Osteoblast (primary cell): ENCODE results near the gene PSMD11. TPM values are rescaled to one million over a fixed set of nuclear protein-coding genes. Genes with fewer than 3 reads are reported as not detected.
A peak's percentile ranks its signal among the peaks of the same experiment; 100 is the strongest.

ENCODE experiments used
- DNase-seq: peaks from one replicate; pipeline ENCODE4 v3.0.0; 2011; ENCODE audit warnings: low spot score, mixed read lengths; ENCODE audit not compliant: insufficient read length; ENCODE audit errors: missing footprints
- H2AFZ ChIP-seq: 2 replicates; pipeline ENCODE4 v1.6.0; 2011; ENCODE audit warnings: mild to moderate bottlenecking, low read length
- H3K27ac ChIP-seq: 2 replicates; pipeline ENCODE4 v1.5.1; 2011; ENCODE audit warnings: mild to moderate bottlenecking, low read depth, low read length, moderate library complexity
- H3K27me3 ChIP-seq: 2 replicates; pipeline ENCODE4 v1.6.0; 2012; ENCODE audit warnings: mild to moderate bottlenecking, control low read depth, inconsistent platforms, low read length, moderate library complexity; ENCODE audit not compliant: insufficient read depth
- H3K36me3 ChIP-seq: 2 replicates; pipeline ENCODE4 v1.5.1; 2011; ENCODE audit warnings: mild to moderate bottlenecking, low read length, control low read depth, moderate library complexity; ENCODE audit not compliant: insufficient read depth
- H3K4me1 ChIP-seq: 2 replicates; pipeline ENCODE4 v1.5.1; 2011; ENCODE audit warnings: mild to moderate bottlenecking, low read length, control low read depth, moderate library complexity; ENCODE audit not compliant: insufficient read depth
- H3K4me2 ChIP-seq: 2 replicates; pipeline ENCODE4 v1.6.0; 2011; ENCODE audit warnings: mild to moderate bottlenecking, low read length; ENCODE audit not compliant: insufficient read depth
- H3K4me3 ChIP-seq: fragments of 200-600 bp; sonication (generic); 3 replicates; pipeline ENCODE4 v1.5.1; 2012; ENCODE audit warnings: mild to moderate bottlenecking, low read length, inconsistent platforms; ENCODE audit not compliant: insufficient read depth
- H3K79me2 ChIP-seq: 2 replicates; pipeline ENCODE4 v1.6.0; 2012; ENCODE audit warnings: mild to moderate bottlenecking, low read length, control low read depth, inconsistent platforms; ENCODE audit not compliant: insufficient read depth
- H3K9me3 ChIP-seq: 2 replicates; pipeline ENCODE4 v1.5.1; 2011; ENCODE audit warnings: low read depth, low read length, control low read depth
- H4K20me1 ChIP-seq: 2 replicates; pipeline ENCODE4 v1.6.0; 2012; ENCODE audit warnings: mild to moderate bottlenecking, low read length, control low read depth; ENCODE audit not compliant: insufficient read depth
- CTCF ChIP-seq: IDR thresholded peaks from 2 replicates; pipeline ENCODE4 v1.5.1; 2011; ENCODE audit warnings: mild to moderate bottlenecking, low read depth, low read length, moderate library complexity; ENCODE audit errors: extremely low read depth
- total RNA-seq: library from RNA; depleted of rRNA; stranded (reverse); fragments of >200 nt; gene quantifications from 2 replicates; pipeline ENCODE4 v1.2.3, GENCODE V29; 2012

PSMD11 gene
- total RNA-seq, 1 donor: 61.2 TPM

GRCh38 chr17:32461498-32461852 is 17.2 kb downstream of the PSMD11 start:
- H3K4me2 ChIP-seq: no peak overlapping the region
- H3K79me2 ChIP-seq: peaks cover 74% of the 10 kb centered on the region
- no peaks in the 10 kb centered on the region for H3K27me3 ChIP-seq
- H3K4me1 ChIP-seq: no peaks in the 10 kb centered on the region
- H3K27ac ChIP-seq: no peak overlapping the region
- no peak for DNase-seq
- H3K36me3 ChIP-seq: peaks cover 79% of the 10 kb centered on the region
- H4K20me1 ChIP-seq: peaks cover 48% of the 10 kb centered on the region
- H2AFZ ChIP-seq: no peak overlapping the region
- no peak overlapping the region for H3K4me3 ChIP-seq
- no peaks in the 10 kb centered on the region for H3K9me3 ChIP-seq
- no peak for TF ChIP-seq CTCF

DNA sequence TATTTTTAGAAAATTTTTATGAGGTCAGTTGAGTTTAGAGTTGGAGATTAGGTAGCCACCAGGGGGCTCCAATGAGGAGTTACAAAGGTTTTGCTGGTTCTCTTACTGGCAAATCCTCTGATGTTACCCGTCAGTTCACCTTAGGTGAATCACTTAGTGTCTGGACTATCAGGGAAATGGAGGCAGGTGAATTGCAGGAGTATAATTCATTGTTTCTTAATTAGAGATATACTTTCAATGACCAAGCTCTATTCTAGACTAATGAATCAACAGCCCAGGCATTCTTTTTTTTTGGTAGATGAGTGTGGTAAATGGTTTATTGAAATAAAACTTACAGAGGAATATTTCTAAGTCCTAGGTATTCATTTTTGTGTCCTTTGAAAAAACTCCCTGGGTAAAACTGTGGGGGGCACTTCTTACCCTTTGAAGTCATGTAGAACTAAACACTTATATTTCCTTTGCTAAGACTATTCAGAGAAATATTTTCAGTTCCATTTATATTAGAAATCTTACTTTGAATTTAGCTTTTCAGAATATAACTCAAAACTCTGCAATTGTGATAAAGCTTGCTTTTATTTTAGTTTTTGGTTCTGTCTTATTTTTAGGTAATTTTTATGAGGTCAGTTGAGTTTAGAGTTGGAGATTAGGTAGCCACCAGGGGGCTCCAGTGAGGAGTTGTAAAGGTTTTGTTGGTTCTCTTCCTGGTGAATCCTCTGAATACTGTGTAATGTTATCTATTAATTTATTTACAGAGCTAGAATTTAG is 17.7 kb downstream of the PSMD11 start:
- DNase-seq: peak; percentile 17
- H3K9me3 ChIP-seq: no peaks in the 10 kb centered on the region
- peaks cover 73% of the 10 kb centered on the region for H3K79me2 ChIP-seq
- no peaks in the 10 kb centered on the region for H3K4me1 ChIP-seq
- no peaks in the 10 kb centered on the region for H3K27me3 ChIP-seq
- no peak overlapping the region for H3K27ac ChIP-seq
- no peak overlapping the region for H3K4me2 ChIP-seq
- peak; percentile 73 for TF ChIP-seq CTCF
- no peak overlapping the region for H2AFZ ChIP-seq
- peaks cover 45% of the 10 kb centered on the region for H4K20me1 ChIP-seq
- H3K36me3 ChIP-seq: peaks cover 80% of the 10 kb centered on the region
- H3K4me3 ChIP-seq: no peak overlapping the region

- H3K4me2 ChIP-seq: no peak overlapping the region
- no peak overlapping the region for H2AFZ ChIP-seq
- no peaks in the 10 kb centered on the region for H3K9me3 ChIP-seq
- no peaks in the 10 kb centered on the region for H3K27me3 ChIP-seq
- H4K20me1 ChIP-seq: peaks cover 41% of the 10 kb centered on the region
- TF ChIP-seq CTCF: no peak
- peaks cover 80% of the 10 kb centered on the region for H3K36me3 ChIP-seq
- no peak for DNase-seq
- H3K4me1 ChIP-seq: no peaks in the 10 kb centered on the region
- H3K79me2 ChIP-seq: peaks cover 65% of the 10 kb centered on the region
- H3K4me3 ChIP-seq: no peak overlapping the region
- no peak overlapping the region for H3K27ac ChIP-seq
These were observed 19.0 kb downstream of the PSMD11 start for GRCh38 chr17:32463304-32463703.

GRCh38 chr17:32464374-32464773 is 20.1 kb downstream of the PSMD11 start:
- Histone ChIP-seq H2AFZ (no peak overlapping the region), H3K36me3 (peaks cover 81% of the 10 kb centered on the region), H3K9me3 (no peaks in the 10 kb centered on the region), H3K79me2 (peaks cover 67% of the 10 kb centered on the region), H3K4me1 (no peaks in the 10 kb centered on the region), H4K20me1 (peaks cover 36% of the 10 kb centered on the region), H3K27me3 (no peaks in the 10 kb centered on the region), H3K27ac (no peak overlapping the region), H3K4me3 (no peak overlapping the region), H3K4me2 (no peak overlapping the region)
- TF ChIP-seq CTCF: no peak
- DNase-seq: no peak
